T-helper 1 cell treated with Interleukin-12 subunit alpha and Interleukin-12 subunit beta and Interleukin-4 antibody, amounts not matched to agents 30 ng/mL and 1 ng/mL, for 36 hours (primary cell): Measurements from ENCODE around the gene SPPL3. TPM values are rescaled to one million over a fixed set of nuclear protein-coding genes. Genes with fewer than 3 reads are reported as not detected.

Experiments
- intact Hi-C: fragments of 100-400 bp; cut with micrococcal nuclease; formaldehyde crosslinking; loops from one replicate; pipeline ENCODE4 v1.15.1; 2024
- total RNA-seq: library from RNA; stranded (reverse); gene quantifications from 2 replicates; pipeline ENCODE4 v1.2.3, GENCODE V29; 2022

SPPL3 gene
- total RNA-seq, 1 donor from 2014 or later: 32.7 TPM

- intact Hi-C loops: no loop called here
Measured at GRCh38 chr12:120921637-120922036, 17.5 kb upstream of the SPPL3 start.

GRCh38 chr12:120920178-120920577, 16.0 kb upstream of the SPPL3 start:
- intact Hi-C loops: no loop called here

- intact Hi-C loops: no loop called here
Measured at GRCh38 chr12:120917748-120918147, 13.6 kb upstream of the SPPL3 start.

- intact Hi-C loops: no loop called here
Measured at GRCh38 chr12:120916561-120916960, 12.4 kb upstream of the SPPL3 start.

GRCh38 chr12:120914794-120915193, 10.6 kb upstream of the SPPL3 start:
- intact Hi-C loops: no loop called here

GRCh38 chr12:120909633-120910298, 5.6 kb upstream of the SPPL3 start:
- intact Hi-C loops: no loop called here

- intact Hi-C loops: no loop called here
Measured at GRCh38 chr12:120905856-120906384, 1.8 kb upstream of the SPPL3 start.

GRCh38 chr12:120903412-120904196, 554 bp downstream of the SPPL3 start:
- intact Hi-C loops: loop anchor here (1.0 to 5.0 kb wide), 11 partner anchors 68 to 611 kb away; partner anchors contain the start of genes C12orf43, CAMKK2, MLEC and POP5

- intact Hi-C loops: loop anchor here (5.0 kb wide), 6 partner anchors 191 to 611 kb away; partner anchors contain the start of genes CAMKK2, RNF34, RNU4-1 and RNU4-2
Measured at GRCh38 chr12:120902846-120903411, 1.2 kb downstream of the SPPL3 start.

GRCh38 chr12:120901818-120902217, 2.3 kb downstream of the SPPL3 start:
- intact Hi-C loops: loop anchor here (5.0 kb wide), 6 partner anchors 190 to 610 kb away; partner anchors contain the start of genes CAMKK2, RNF34, RNU4-1 and RNU4-2

GRCh38 chr12:120901101-120901500, 3.1 kb downstream of the SPPL3 start:
- intact Hi-C loops: loop anchor here (5.0 kb wide), 6 partner anchors 189 to 609 kb away; partner anchors contain the start of genes CAMKK2, RNF34, RNU4-1 and RNU4-2

GRCh38 chr12:120895532-120895931, 8.6 kb downstream of the SPPL3 start:
- intact Hi-C loops: no loop called here

GRCh38 chr12:120892265-120892664, 11.9 kb downstream of the SPPL3 start:
- intact Hi-C loops: no loop called here

GRCh38 chr12:120890963-120891362, 13.2 kb downstream of the SPPL3 start:
- intact Hi-C loops: no loop called here

GRCh38 chr12:120887253-120888043, 16.7 kb downstream of the SPPL3 start:
- intact Hi-C loops: no loop called here

GRCh38 chr12:120886199-120887018, 17.7 kb downstream of the SPPL3 start:
- intact Hi-C loops: no loop called here

GRCh38 chr12:120885521-120885920, 18.6 kb downstream of the SPPL3 start:
- intact Hi-C loops: no loop called here

- intact Hi-C loops: no loop called here
Measured at GRCh38 chr12:120884644-120885043, 19.5 kb downstream of the SPPL3 start.

GRCh38 chr12:120882055-120882555, 22.1 kb downstream of the SPPL3 start:
- intact Hi-C loops: no loop called here
